ENCODE results near the gene C4orf50.

DNA sequence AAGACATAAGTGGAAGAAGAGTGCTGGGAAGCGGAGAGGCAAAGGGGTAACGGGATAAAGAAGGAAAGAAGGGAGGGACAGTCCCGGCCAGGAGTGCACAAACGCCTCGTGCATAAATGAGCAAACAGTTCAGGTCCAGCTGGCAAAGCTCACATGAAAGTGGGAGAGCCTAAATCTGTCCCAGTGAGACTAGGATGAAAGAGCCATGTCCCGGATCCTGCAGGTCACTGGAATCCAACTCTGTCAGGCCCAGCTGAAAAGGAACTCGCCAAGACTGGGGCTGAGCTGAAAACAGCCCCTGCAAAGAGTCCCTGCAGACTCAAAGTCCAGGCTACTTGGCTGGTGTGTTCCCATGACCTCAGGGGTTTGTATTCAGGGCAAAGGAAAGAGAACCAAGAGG lies 87.4 kb downstream of the C4orf50 start:
- no peak for TF ChIP-seq EZH2 (IDR thresholded peaks at IDR 0.05; ENCODE audit: low read depth, low read length, severe bottlenecking)
- TF ChIP-seq JUND (IDR thresholded peaks at IDR 0.05; ENCODE audit: low read length): no peak
- no peak for TF ChIP-seq E2F6 (IDR thresholded peaks at IDR 0.05)
- no peak for TF ChIP-seq RNF2 (IDR thresholded peaks at IDR 0.05; ENCODE audit: borderline replicate concordance, low read depth, low read length, missing control alignments, poor library complexity, severe bottlenecking)
- no peak for TF ChIP-seq TAF1 (IDR thresholded peaks at IDR 0.05; ENCODE audit: low read depth, low read length)

All from H1 (cell line).